G401 (cell line): Measurements from ENCODE around the gene SHCBP1. TPM values are rescaled to one million over a fixed set of nuclear protein-coding genes. Genes with fewer than 3 reads are reported as not detected.

Source experiments
- DNase-seq: peaks from one replicate; pipeline ENCODE4 v3.0.0-alpha.2; 2015; ENCODE audit warnings: low spot score
- in situ Hi-C: cut with HindIII; loops from 2 replicates; pipeline ENCODE4 v1.10.0; 2016; ENCODE audit warnings: low sequenced_read_pairs, mixed read lengths
- total RNA-seq: library from RNA; depleted of rRNA; stranded (reverse); fragments of >200 nt; shearing (Covaris generic); gene quantifications from 2 replicates; pipeline ENCODE4 v1.2.3, GENCODE V29; 2014

The SHCBP1 gene
- total RNA-seq, 1 experiment from 2014 or later = 30.9 TPM

- DNase-seq = no peak
Measured at GRCh38 chr16:46621934-46622676, 926 bp upstream of the SHCBP1 start.

GRCh38 chr16:46620266-46621005 lies 743 bp downstream of the SHCBP1 start:
- in situ Hi-C loops = no loop called here
- no peak for DNase-seq

More at GRCh38 chr16:46621934-46622676, 926 bp upstream of the SHCBP1 start:
- in situ Hi-C loops = no loop called here

- no peak for DNase-seq
- in situ Hi-C loops = no loop called here
Measured at GRCh38 chr16:46618516-46618915, 2.7 kb downstream of the SHCBP1 start.

GRCh38 chr16:46614006-46614405 lies 7.2 kb downstream of the SHCBP1 start:
- DNase-seq = no peak
- in situ Hi-C loops = no loop called here

GRCh38 chr16:46613352-46613751 lies 7.8 kb downstream of the SHCBP1 start:
- in situ Hi-C loops = no loop called here

GRCh38 chr16:46612121-46612520 lies 9.1 kb downstream of the SHCBP1 start:
- DNase-seq = no peak
- in situ Hi-C loops = no loop called here

More at GRCh38 chr16:46613352-46613751, 7.8 kb downstream of the SHCBP1 start:
- DNase-seq = no peak

GRCh38 chr16:46607529-46607928 lies 13.7 kb downstream of the SHCBP1 start:
- peak; percentile 43 for DNase-seq
- in situ Hi-C loops = no loop called here

GRCh38 chr16:46606231-46606630 lies 14.9 kb downstream of the SHCBP1 start:
- in situ Hi-C loops = no loop called here
- DNase-seq = no peak

GRCh38 chr16:46591257-46591656 lies 29.9 kb downstream of the SHCBP1 start:
- DNase-seq = no peak
- in situ Hi-C loops = no loop called here

- DNase-seq = no peak
- in situ Hi-C loops = no loop called here
Measured at GRCh38 chr16:46586011-46586577, 35.1 kb downstream of the SHCBP1 start.

- in situ Hi-C loops = no loop called here
- no peak for DNase-seq
Measured at GRCh38 chr16:46583036-46583435, 38.1 kb downstream of the SHCBP1 start.

GRCh38 chr16:46582313-46582712 lies 38.9 kb downstream of the SHCBP1 start:
- in situ Hi-C loops = no loop called here

GRCh38 chr16:46577988-46578579 lies 43.1 kb downstream of the SHCBP1 start:
- no peak for DNase-seq
- in situ Hi-C loops = no loop called here

More at GRCh38 chr16:46582313-46582712, 38.9 kb downstream of the SHCBP1 start:
- no peak for DNase-seq

- DNase-seq = no peak
- in situ Hi-C loops = no loop called here
Measured at GRCh38 chr16:46573834-46574159, 47.4 kb downstream of the SHCBP1 start.

GRCh38 chr16:46573008-46573833 lies 48.0 kb downstream of the SHCBP1 start:
- in situ Hi-C loops = no loop called here
- DNase-seq = no peak

GRCh38 chr16:46569231-46569735 lies 51.9 kb downstream of the SHCBP1 start:
- in situ Hi-C loops = no loop called here
- no peak for DNase-seq

- in situ Hi-C loops = no loop called here
- no peak for DNase-seq
Measured at GRCh38 chr16:46568472-46569230, 52.5 kb downstream of the SHCBP1 start.

- no peak for DNase-seq
- in situ Hi-C loops = no loop called here
Measured at GRCh38 chr16:46562979-46563378, 58.2 kb downstream of the SHCBP1 start.
